IMR-90 (cell line): ENCODE results near the gene MAP3K7CL. TPM values are rescaled to one million over a fixed set of nuclear protein-coding genes. Genes with fewer than 3 reads are reported as not detected.

ENCODE experiments used
- ATAC-seq: fragments of 200-7000 bp; cut with Tn5 transposase; 2 replicates; pipeline ENCODE4 v1.9.1; 2020; ENCODE audit warnings: low read depth, mild to moderate bottlenecking, moderate library complexity
- BruUV-seq: library from RNA; stranded (reverse); fragments of 400-500 nt; replicated peaks from 2 replicates; lab custom pipeline; 2021; lab: Mats Ljungman, UMichigan
- CTCF ChIA-PET: fragments of 300-600 bp; formaldehyde crosslinking; extraction: SDS; loops from one replicate; lab custom pipeline; 2021; ENCODE audit warnings: antibody characterized with exemption; lab: Yijun Ruan, JAX
- POLR2A ChIA-PET: fragments of 300-600 bp; sonication (Branson Sonifier 250); formaldehyde crosslinking; loops from one replicate; lab custom pipeline; 2022; ENCODE audit warnings: antibody characterized with exemption; ENCODE audit not compliant: unreplicated experiment; lab: Charles Lee
- DNase-seq: peaks from one replicate; pipeline ENCODE4 v3.0.0; 2013
- H2AFZ ChIP-seq: replicated peaks from 2 replicates; pipeline ENCODE3; 2013; ENCODE audit warnings: low read length, mild to moderate bottlenecking; ENCODE audit not compliant: poor library complexity
- H2AK5ac ChIP-seq: 2 replicates; pipeline ENCODE4 v1.6.1; 2013; ENCODE audit warnings: low read depth, low read length, inconsistent platforms
- H2AK9ac ChIP-seq: replicated peaks from 2 replicates; pipeline ENCODE3; 2013; ENCODE audit warnings: mild to moderate bottlenecking, low read depth, low read length, moderate library complexity; ENCODE audit not compliant: poor library complexity
- H2BK120ac ChIP-seq: 2 replicates; pipeline ENCODE4 v1.6.1; 2013; ENCODE audit warnings: low read depth, low read length, inconsistent platforms
- H2BK15ac ChIP-seq: 3 replicates; pipeline ENCODE4 v1.6.1; 2013; ENCODE audit warnings: low read depth, low read length, inconsistent platforms
- H2BK20ac ChIP-seq: 2 replicates; pipeline ENCODE4 v1.6.1; 2013; ENCODE audit warnings: low read depth, mild to moderate bottlenecking, inconsistent platforms, low read length, moderate library complexity
- H2BK5ac ChIP-seq: 2 replicates; pipeline ENCODE4 v1.6.1; 2013; ENCODE audit warnings: mild to moderate bottlenecking, low read depth, low read length, inconsistent platforms; ENCODE audit not compliant: poor library complexity, severe bottlenecking
- H3K14ac ChIP-seq: replicated peaks from 2 replicates; pipeline ENCODE4 v1.6.1; 2013; ENCODE audit warnings: low read depth, low read length, inconsistent platforms
- H3K18ac ChIP-seq: 2 replicates; pipeline ENCODE4 v1.6.1; 2013; ENCODE audit warnings: low read depth, low read length, control low read depth
- H3K23ac ChIP-seq: 2 replicates; pipeline ENCODE4 v1.6.1; 2013; ENCODE audit warnings: low read depth, low read length, inconsistent platforms
- H3K27ac ChIP-seq: 2 replicates; pipeline ENCODE4 v1.5.1; 2013; ENCODE audit warnings: mild to moderate bottlenecking, control low read depth, low read length; ENCODE audit not compliant: insufficient read depth
- H3K27me3 ChIP-seq: 2 replicates; pipeline ENCODE4 v1.6.1; 2013; ENCODE audit warnings: low read length; ENCODE audit not compliant: control insufficient read depth, insufficient read depth
- H3K36me3 ChIP-seq: 2 replicates; pipeline ENCODE4 v1.6.1; 2013; ENCODE audit warnings: low read length, mixed read lengths; ENCODE audit not compliant: control insufficient read depth, insufficient read depth
- H3K4ac ChIP-seq: 2 replicates; pipeline ENCODE4 v1.6.1; 2013; ENCODE audit warnings: low read depth, low read length, inconsistent platforms
- H3K4me1 ChIP-seq: 2 replicates; pipeline ENCODE4 v1.6.1; 2013; ENCODE audit warnings: low read length, mixed read lengths; ENCODE audit not compliant: control insufficient read depth, insufficient read depth
- H3K4me2 ChIP-seq: 2 replicates; pipeline ENCODE4 v1.6.1; 2013; ENCODE audit warnings: low read depth, mild to moderate bottlenecking, control low read depth, low read length, moderate library complexity
- H3K4me3 ChIP-seq: 2 replicates; pipeline ENCODE4 v1.5.1; 2013; ENCODE audit warnings: low read depth, mild to moderate bottlenecking, control low read depth, low read length, moderate library complexity; ENCODE audit not compliant: insufficient read depth
- H3K56ac ChIP-seq: 2 replicates; pipeline ENCODE4 v1.6.1; 2013; ENCODE audit warnings: low read length, inconsistent platforms; ENCODE audit not compliant: insufficient read depth; ENCODE audit errors: extremely low read depth
- H3K79me1 ChIP-seq, 2 experiments: 2 replicates each; pipeline ENCODE4 v1.6.1; 2013; ENCODE audit warnings: low read length in 2 of 2, inconsistent platforms in 1 of 2, low read depth in 1 of 2
- H3K9ac ChIP-seq: 2 replicates; pipeline ENCODE4 v1.6.1; 2013; ENCODE audit warnings: low read depth, low read length, control low read depth
- H3K9me1 ChIP-seq: 2 replicates; pipeline ENCODE4 v1.6.1; 2013; ENCODE audit warnings: low read length, inconsistent platforms; ENCODE audit not compliant: insufficient read depth
- H3K9me3 ChIP-seq: 2 replicates; pipeline ENCODE4 v1.6.1; 2013; ENCODE audit warnings: low read length; ENCODE audit not compliant: control insufficient read depth, insufficient read depth
- H4K20me1 ChIP-seq: 2 replicates; pipeline ENCODE4 v1.6.1; 2013; ENCODE audit warnings: low read length, inconsistent platforms; ENCODE audit not compliant: insufficient read depth
- H4K5ac ChIP-seq: 2 replicates; pipeline ENCODE4 v1.6.1; 2013; ENCODE audit warnings: mild to moderate bottlenecking, low read depth, low read length, control low read depth
- H4K8ac ChIP-seq, 2 experiments: 2 replicates each; pipeline ENCODE4 v1.6.1; 2013; ENCODE audit warnings: low read depth in 2 of 2, low read length in 2 of 2, control low read depth in 1 of 2, inconsistent platforms in 1 of 2
- H4K91ac ChIP-seq: 2 replicates; pipeline ENCODE4 v1.6.1; 2013; ENCODE audit warnings: low read depth, low read length, inconsistent platforms; ENCODE audit not compliant: insufficient read depth
- BHLHE40 ChIP-seq: fragments of 150-350 bp; IDR thresholded peaks from 2 replicates; pipeline ENCODE4 v1.6.1; 2016; ENCODE audit warnings: mild to moderate bottlenecking, low read depth, low read length
- CEBPB ChIP-seq: IDR thresholded peaks from 2 replicates; pipeline ENCODE4 v1.6.1; 2012; ENCODE audit warnings: low read depth, low read length, improper control_type of control experiment
- ELK1 ChIP-seq: fragments of 150-350 bp; IDR thresholded peaks from 2 replicates; pipeline ENCODE4 v1.6.1; 2016; ENCODE audit warnings: low read depth, mild to moderate bottlenecking, low read length, moderate library complexity, borderline replicate concordance
- FOS ChIP-seq: fragments of 150-350 bp; IDR thresholded peaks from 2 replicates; pipeline ENCODE4 v1.6.1; 2016; ENCODE audit warnings: low read depth, low read length
- MAZ ChIP-seq: IDR thresholded peaks from 2 replicates; pipeline ENCODE4 v1.6.1; 2012; ENCODE audit warnings: low read depth, mild to moderate bottlenecking, low read length, improper control_type of control experiment, moderate library complexity, borderline replicate concordance
- MXI1 ChIP-seq: IDR thresholded peaks from 2 replicates; pipeline ENCODE4 v1.6.1; 2012; ENCODE audit warnings: low read depth, mild to moderate bottlenecking, low read length, moderate library complexity, borderline replicate concordance
- POLR2A ChIP-seq: IDR thresholded peaks from 2 replicates; pipeline ENCODE4 v1.6.1; 2012; ENCODE audit warnings: mild to moderate bottlenecking, low read depth, low read length
- RAD21 ChIP-seq: IDR thresholded peaks from 2 replicates; pipeline ENCODE4 v1.6.1; 2012; ENCODE audit warnings: low read length, improper control_type of control experiment
- RFX5 ChIP-seq: IDR thresholded peaks from 2 replicates; pipeline ENCODE4 v1.8.0; 2012; ENCODE audit warnings: low read depth, mild to moderate bottlenecking, low read length, moderate library complexity
- WGBS, 2 experiments: methylation state at CpG; one replicate each; pipeline versions ENCODE4 v1.1.5 to v1.1.7; 2013; ENCODE audit warnings: missing lambda C conversion rate in 2 of 2; ENCODE audit not compliant: insufficient read length in 1 of 2; ENCODE audit errors: extremely low coverage in 2 of 2; 5-methylcytosine and 5-hydroxymethylcytosine counted together
- dilution Hi-C: fragments of 300-500 bp; cut with HindIII; formaldehyde crosslinking; loops from one replicate; pipeline ENCODE4 v1.14.3; 2018; ENCODE audit warnings: low sequenced_read_pairs; ENCODE audit not compliant: unreplicated experiment
- in situ Hi-C: fragments of 300-500 bp; cut with MboI; formaldehyde crosslinking; loops from 3 replicates; pipeline ENCODE4 v1.14.3; 2019; ENCODE audit warnings: low sequenced_read_pairs, inconsistent platforms, mixed read lengths
- intact Hi-C: fragments of 100-400 bp; cut with micrococcal nuclease; formaldehyde crosslinking; loops from 2 replicates; pipeline ENCODE4 v1.10.0; 2022
- polyA plus RNA-seq, 3 experiments: library from polyadenylated mRNA; depleted of rRNA; stranded (reverse); fragments of >200 nt; gene quantifications; 2 replicates each; pipeline ENCODE4 v1.2.3, GENCODE V29; 2012; ENCODE audit warnings: low replicate concordance in 1 of 3
- total RNA-seq: library from RNA; depleted of rRNA; stranded (reverse); fragments of >200 nt; gene quantifications from 2 replicates; pipeline ENCODE4 v1.2.3, GENCODE V29; 2012

The MAP3K7CL gene
- total and polyA plus RNA-seq, 2 of the 4 experiments (the other 2 are of a cell fraction): 21.0 to 22.3 TPM

GRCh38 chr21:29155118-29155932, 24.9 kb downstream of the MAP3K7CL start:
- Histone ChIP-seq H2AK5ac (peak overlapping the region; percentile 25; the same call in 1 of the 2 replicates), H3K9me3 (no peaks in the 10 kb centered on the region), H4K91ac (peak overlapping the region; percentile 36), H3K79me1 (0 out of 4 replicates have a peak, but pooled peaks cover 0 to 2% of the 10 kb centered on the region in 2 experiments), H3K4me2 (peak overlapping the region; percentile 52), H2AFZ (peak overlapping the region; percentile 86), H2AK9ac (peak overlapping the region; percentile 21), H3K9me1 (peaks cover 3% of the 10 kb centered on the region; the same call in 1 of the 2 replicates), H3K18ac (peak overlapping the region; percentile 35), H3K14ac (peak overlapping the region; percentile 77), H3K36me3 (no peaks in the 10 kb centered on the region), H2BK20ac (peak overlapping the region; percentile 75), H2BK120ac (peak overlapping the region; percentile 87), H3K4me3 (peak overlapping the region; percentile 24), H2BK5ac (no peak overlapping the region), H4K20me1 (no peaks in the 10 kb centered on the region), H3K4ac (peak overlapping the region; percentile 63), H4K8ac (peak overlapping the region; percentile 29 to 86), H2BK15ac (peak overlapping the region; percentile 92; the same call in 1 of the 3 replicates), H3K9ac (peak overlapping the region; percentile 53), H3K23ac (peak overlapping the region; percentile 36; the same call in 1 of the 2 replicates), H4K5ac (peak overlapping the region; percentile 26), H3K56ac (peak overlapping the region; percentile 46), H3K27ac (peak overlapping the region; percentile 7), H3K4me1 (peaks cover 2% of the 10 kb centered on the region), H3K27me3 (no peaks in the 10 kb centered on the region)
- in situ Hi-C loops: no loop called here
- TF ChIP-seq RFX5 (no peak), POLR2A (no peak), MAZ (no peak), FOS (no peak), MXI1 (no peak), CEBPB (no peak), BHLHE40 (no peak), RAD21 (no peak), ELK1 (no peak)
- POLR2A ChIA-PET: no interaction called here
- ATAC-seq (peak; percentile 83), DNase-seq (peak; percentile 62)
- CTCF ChIA-PET: interaction anchor here (0.8 to 1.2 kb wide), 2 partner anchors 65 to 193 kb away, joined by 3 to 4 read pairs; no protein-coding TSS in a partner anchor
- WGBS, 2 experiments: 15% methylated on average over 8 of the region's 25 CpGs; no CpG with 5 or more reads in 1 of the 2 experiments
- dilution Hi-C loops: no loop called here
- intact Hi-C loops: no loop called here
- no TSS peak for BruUV-seq
